WTC11 (cell line): ENCODE measurements around the gene CNN2. TPM values are rescaled to one million over a fixed set of nuclear protein-coding genes. Genes with fewer than 3 reads are reported as not detected.

ENCODE experiments used
- ATAC-seq: fragments of 200-7000 bp; cut with Tn5 transposase; 2 replicates; pipeline ENCODE4 v1.10.0; 2021; ENCODE audit warnings: mild to moderate bottlenecking, moderate library complexity
- CTCF ChIA-PET: fragments of 300-600 bp; sonication (Branson Sonifier 250); formaldehyde crosslinking; loops from one replicate; lab custom pipeline; 2021; ENCODE audit warnings: antibody characterized with exemption; lab: Charles Lee
- POLR2A ChIA-PET: fragments of 350-600 bp; sonication (Branson Sonifier 250); formaldehyde crosslinking; loops from one replicate; lab custom pipeline; 2021; ENCODE audit warnings: antibody characterized with exemption; lab: Charles Lee
- DNase-seq: peaks from one replicate; pipeline ENCODE4 v3.0.0; 2021; ENCODE audit warnings: low spot score
- H3K27ac Mint-ChIP-seq: 2 replicates; pipeline ENCODE4 v1.8.0; 2021; ENCODE audit warnings: mixed read lengths
- H3K27me3 Mint-ChIP-seq: 2 replicates; pipeline ENCODE4 v1.8.0; 2021; ENCODE audit warnings: low read depth, mild to moderate bottlenecking, moderate library complexity, mixed read lengths
- H3K36me3 Mint-ChIP-seq: 2 replicates; pipeline ENCODE4 v1.8.0; 2021; ENCODE audit warnings: mixed read lengths
- H3K4me1 Mint-ChIP-seq: 2 replicates; pipeline ENCODE4 v1.8.0; 2022; ENCODE audit warnings: mixed read lengths
- H3K4me3 Mint-ChIP-seq: 2 replicates; pipeline ENCODE4 v1.8.0; 2021; ENCODE audit warnings: mild to moderate bottlenecking, moderate library complexity, mixed read lengths
- H3K9me3 Mint-ChIP-seq: 2 replicates; pipeline ENCODE4 v1.8.0; 2021; ENCODE audit warnings: mixed read lengths
- ELF4 ChIP-seq: sonication (generic); formaldehyde crosslinking; IDR thresholded peaks from 2 replicates; pipeline ENCODE4 v1.8.1; 2022; ENCODE audit warnings: low read depth, mild to moderate bottlenecking, moderate library complexity, missing genetic modification reagents
- ESRRA ChIP-seq: sonication (generic); formaldehyde crosslinking; IDR thresholded peaks from 2 replicates; pipeline ENCODE4 v1.8.1; 2022; ENCODE audit warnings: mild to moderate bottlenecking, missing genetic modification reagents, borderline replicate concordance
- GRHL2 ChIP-seq: fragments of 250-450 bp; sonication (Bioruptor Pico); IDR thresholded peaks from 2 replicates; pipeline ENCODE4 v1.8.0; 2022; ENCODE audit warnings: mild to moderate bottlenecking, moderate library complexity; ENCODE audit not compliant: insufficient replicate concordance, severe bottlenecking
- NFATC4 ChIP-seq: fragments of 250-450 bp; sonication (Bioruptor Pico); IDR thresholded peaks from 2 replicates; pipeline ENCODE4 v1.9.0; 2021; ENCODE audit warnings: mild to moderate bottlenecking
- NFE2L1 ChIP-seq: sonication (generic); formaldehyde crosslinking; IDR thresholded peaks from 2 replicates; pipeline ENCODE4 v1.8.1; 2023; ENCODE audit warnings: missing genetic modification reagents
- SMAD4 ChIP-seq: sonication (generic); formaldehyde crosslinking; IDR thresholded peaks from 2 replicates; pipeline ENCODE4 v1.8.0; 2022; ENCODE audit warnings: mild to moderate bottlenecking, missing genetic modification reagents
- ZNF219 ChIP-seq: sonication (generic); formaldehyde crosslinking; IDR thresholded peaks from 2 replicates; pipeline ENCODE4 v1.8.0; 2023; ENCODE audit warnings: missing genetic modification reagents, mild to moderate bottlenecking, borderline replicate concordance
- ZNF232 ChIP-seq: sonication (generic); formaldehyde crosslinking; IDR thresholded peaks from 2 replicates; pipeline ENCODE4 v1.8.0; 2022; ENCODE audit warnings: mild to moderate bottlenecking, missing genetic modification reagents
- ZNF263 ChIP-seq: sonication (generic); formaldehyde crosslinking; IDR thresholded peaks from 2 replicates; pipeline ENCODE4 v1.8.1; 2022; ENCODE audit warnings: low read depth, mild to moderate bottlenecking, moderate library complexity, missing genetic modification reagents
- ZNF396 ChIP-seq: fragments of 250-450 bp; sonication (Bioruptor Pico); IDR thresholded peaks from 2 replicates; pipeline ENCODE4 v1.8.0; 2021; ENCODE audit warnings: mild to moderate bottlenecking, moderate library complexity, borderline replicate concordance
- total RNA-seq: library from RNA; stranded (reverse); gene quantifications from 3 replicates; pipeline ENCODE4 v1.2.3, GENCODE V29; 2021
- TF ChIP-seq, protein P1 (sequence below): sonication (generic); formaldehyde crosslinking; IDR thresholded peaks from 2 replicates; pipeline ENCODE4 v1.8.1; 2022; ENCODE audit warnings: missing genetic modification reagents, borderline replicate concordance
- TF ChIP-seq, protein P2 (sequence below): sonication (generic); formaldehyde crosslinking; IDR thresholded peaks from 2 replicates; pipeline ENCODE4 v1.8.0; 2023; ENCODE audit warnings: missing genetic modification reagents
- TF ChIP-seq, protein P3 (sequence below): fragments of 250-450 bp; sonication (Bioruptor Pico); IDR thresholded peaks from 2 replicates; pipeline ENCODE4 v1.9.0; 2021; ENCODE audit warnings: mild to moderate bottlenecking
- TF ChIP-seq, protein P4 (sequence below): sonication (generic); formaldehyde crosslinking; IDR thresholded peaks from 2 replicates; pipeline ENCODE4 v1.8.0; 2022; ENCODE audit warnings: missing genetic modification reagents
- TF ChIP-seq, protein P5 (sequence below): sonication (generic); formaldehyde crosslinking; IDR thresholded peaks from 2 replicates; pipeline ENCODE4 v1.8.0; 2022; ENCODE audit warnings: mild to moderate bottlenecking, missing genetic modification reagents
- TF ChIP-seq, protein P6 (sequence below): sonication (generic); formaldehyde crosslinking; IDR thresholded peaks from 2 replicates; pipeline ENCODE4 v1.8.1; 2023; ENCODE audit warnings: mild to moderate bottlenecking, moderate library complexity, missing genetic modification reagents
- TF ChIP-seq, protein P7 (sequence below): sonication (generic); formaldehyde crosslinking; IDR thresholded peaks from 2 replicates; pipeline ENCODE4 v1.8.0; 2022; ENCODE audit warnings: mild to moderate bottlenecking, missing genetic modification reagents
- TF ChIP-seq, protein P8 (sequence below): sonication (generic); formaldehyde crosslinking; IDR thresholded peaks from 2 replicates; pipeline ENCODE4 v1.8.1; 2023; ENCODE audit warnings: mild to moderate bottlenecking, missing genetic modification reagents

CNN2 gene
- total RNA-seq, 1 experiment from 2014 or later = 390 TPM

DNA sequence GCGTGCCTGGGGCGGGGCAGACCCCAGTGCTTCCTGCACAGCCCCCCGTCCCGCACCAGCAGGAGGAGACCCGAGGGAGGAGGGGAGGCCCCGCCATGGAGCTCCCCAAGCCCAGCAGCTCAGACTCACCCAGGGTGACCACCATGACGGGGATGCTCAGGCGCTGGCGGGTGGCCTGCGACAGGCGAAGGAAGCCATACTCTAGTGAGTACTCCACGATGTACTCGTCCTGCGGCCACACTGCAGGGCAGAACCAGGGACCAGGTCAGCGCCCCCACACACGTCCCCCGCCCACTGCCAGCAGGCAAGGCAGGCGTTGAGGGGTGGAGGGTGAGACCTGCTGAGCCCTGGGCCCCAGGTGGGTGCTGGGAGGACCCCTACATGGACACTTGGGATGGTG lies 14.1 kb upstream of the CNN2 start:
- no peaks in the 10 kb centered on the region; the same call in 1 of the 2 replicates for H3K27me3 Mint-ChIP-seq
- H3K36me3 Mint-ChIP-seq = no peaks in the 10 kb centered on the region; the same call in 1 of the 2 replicates
- no peaks in the 10 kb centered on the region for H3K9me3 Mint-ChIP-seq
- no peak overlapping the region for H3K4me3 Mint-ChIP-seq
- no peak overlapping the region for H3K27ac Mint-ChIP-seq
- POLR2A ChIA-PET = no interaction called here
- H3K4me1 Mint-ChIP-seq = peaks cover 15% of the 10 kb centered on the region
- ATAC-seq (no peak), DNase-seq (no peak)
- CTCF ChIA-PET = no interaction called here
- TF ChIP-seq SMAD4 = no peak
- no peak for TF ChIP-seq ESRRA (CRISPR knock-in tag)
- no peak for TF ChIP-seq ZNF263 (CRISPR knock-in tag)
- TF ChIP-seq, protein P1, sequence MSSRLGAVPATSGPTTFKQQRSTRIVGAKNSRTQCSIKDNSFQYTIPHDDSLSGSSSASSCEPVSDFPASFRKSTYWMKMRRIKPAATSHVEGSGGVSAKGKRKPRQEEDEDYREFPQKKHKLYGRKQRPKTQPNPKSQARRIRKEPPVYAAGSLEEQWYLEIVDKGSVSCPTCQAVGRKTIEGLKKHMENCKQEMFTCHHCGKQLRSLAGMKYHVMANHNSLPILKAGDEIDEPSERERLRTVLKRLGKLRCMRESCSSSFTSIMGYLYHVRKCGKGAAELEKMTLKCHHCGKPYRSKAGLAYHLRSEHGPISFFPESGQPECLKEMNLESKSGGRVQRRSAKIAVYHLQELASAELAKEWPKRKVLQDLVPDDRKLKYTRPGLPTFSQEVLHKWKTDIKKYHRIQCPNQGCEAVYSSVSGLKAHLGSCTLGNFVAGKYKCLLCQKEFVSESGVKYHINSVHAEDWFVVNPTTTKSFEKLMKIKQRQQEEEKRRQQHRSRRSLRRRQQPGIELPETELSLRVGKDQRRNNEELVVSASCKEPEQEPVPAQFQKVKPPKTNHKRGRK (CRISPR knock-in tag) = no peak
- TF ChIP-seq, protein P2, sequence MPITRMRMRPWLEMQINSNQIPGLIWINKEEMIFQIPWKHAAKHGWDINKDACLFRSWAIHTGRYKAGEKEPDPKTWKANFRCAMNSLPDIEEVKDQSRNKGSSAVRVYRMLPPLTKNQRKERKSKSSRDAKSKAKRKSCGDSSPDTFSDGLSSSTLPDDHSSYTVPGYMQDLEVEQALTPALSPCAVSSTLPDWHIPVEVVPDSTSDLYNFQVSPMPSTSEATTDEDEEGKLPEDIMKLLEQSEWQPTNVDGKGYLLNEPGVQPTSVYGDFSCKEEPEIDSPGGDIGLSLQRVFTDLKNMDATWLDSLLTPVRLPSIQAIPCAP (CRISPR knock-in tag) = no peak
- TF ChIP-seq GRHL2 (CRISPR knock-in tag) = no peak
- TF ChIP-seq ZNF219 = no peak
- TF ChIP-seq, protein P3, sequence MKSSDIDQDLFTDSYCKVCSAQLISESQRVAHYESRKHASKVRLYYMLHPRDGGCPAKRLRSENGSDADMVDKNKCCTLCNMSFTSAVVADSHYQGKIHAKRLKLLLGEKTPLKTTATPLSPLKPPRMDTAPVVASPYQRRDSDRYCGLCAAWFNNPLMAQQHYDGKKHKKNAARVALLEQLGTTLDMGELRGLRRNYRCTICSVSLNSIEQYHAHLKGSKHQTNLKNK = no peak
- no peak for TF ChIP-seq NFATC4 (CRISPR knock-in tag)
- TF ChIP-seq, protein P4, sequence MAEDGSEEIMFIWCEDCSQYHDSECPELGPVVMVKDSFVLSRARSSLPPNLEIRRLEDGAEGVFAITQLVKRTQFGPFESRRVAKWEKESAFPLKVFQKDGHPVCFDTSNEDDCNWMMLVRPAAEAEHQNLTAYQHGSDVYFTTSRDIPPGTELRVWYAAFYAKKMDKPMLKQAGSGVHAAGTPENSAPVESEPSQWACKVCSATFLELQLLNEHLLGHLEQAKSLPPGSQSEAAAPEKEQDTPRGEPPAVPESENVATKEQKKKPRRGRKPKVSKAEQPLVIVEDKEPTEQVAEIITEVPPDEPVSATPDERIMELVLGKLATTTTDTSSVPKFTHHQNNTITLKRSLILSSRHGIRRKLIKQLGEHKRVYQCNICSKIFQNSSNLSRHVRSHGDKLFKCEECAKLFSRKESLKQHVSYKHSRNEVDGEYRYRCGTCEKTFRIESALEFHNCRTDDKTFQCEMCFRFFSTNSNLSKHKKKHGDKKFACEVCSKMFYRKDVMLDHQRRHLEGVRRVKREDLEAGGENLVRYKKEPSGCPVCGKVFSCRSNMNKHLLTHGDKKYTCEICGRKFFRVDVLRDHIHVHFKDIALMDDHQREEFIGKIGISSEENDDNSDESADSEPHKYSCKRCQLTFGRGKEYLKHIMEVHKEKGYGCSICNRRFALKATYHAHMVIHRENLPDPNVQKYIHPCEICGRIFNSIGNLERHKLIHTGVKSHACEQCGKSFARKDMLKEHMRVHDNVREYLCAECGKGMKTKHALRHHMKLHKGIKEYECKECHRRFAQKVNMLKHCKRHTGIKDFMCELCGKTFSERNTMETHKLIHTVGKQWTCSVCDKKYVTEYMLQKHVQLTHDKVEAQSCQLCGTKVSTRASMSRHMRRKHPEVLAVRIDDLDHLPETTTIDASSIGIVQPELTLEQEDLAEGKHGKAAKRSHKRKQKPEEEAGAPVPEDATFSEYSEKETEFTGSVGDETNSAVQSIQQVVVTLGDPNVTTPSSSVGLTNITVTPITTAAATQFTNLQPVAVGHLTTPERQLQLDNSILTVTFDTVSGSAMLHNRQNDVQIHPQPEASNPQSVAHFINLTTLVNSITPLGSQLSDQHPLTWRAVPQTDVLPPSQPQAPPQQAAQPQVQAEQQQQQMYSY (CRISPR knock-in tag) = no peak
- TF ChIP-seq, all 79 proteins: peak for 0

DNA sequence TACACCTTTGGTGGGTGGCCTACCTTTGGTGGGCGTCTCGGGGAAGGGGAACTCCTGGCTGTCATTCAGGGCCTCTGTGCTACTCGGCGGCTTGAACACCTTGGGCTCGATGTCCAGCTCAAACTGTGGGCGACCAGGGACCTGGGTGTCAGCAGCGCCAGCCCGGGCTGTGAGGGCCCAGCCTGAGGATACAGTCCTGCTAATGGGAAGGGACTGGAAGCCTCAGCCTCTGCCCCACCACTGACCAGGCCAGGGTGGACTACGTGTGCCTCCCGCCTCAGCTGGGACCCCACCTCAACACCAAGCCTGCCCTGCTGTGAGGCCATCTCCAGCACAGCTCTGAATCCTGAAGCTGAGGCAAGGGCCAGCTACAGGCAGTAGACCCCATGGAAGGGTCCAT lies 13.2 kb upstream of the CNN2 start:
- Mint-ChIP-seq H3K27me3 (no peaks in the 10 kb centered on the region; the same call in 1 of the 2 replicates), H3K36me3 (no peaks in the 10 kb centered on the region; the same call in 1 of the 2 replicates), H3K27ac (no peak overlapping the region), H3K4me1 (peaks cover 21% of the 10 kb centered on the region), H3K4me3 (no peak overlapping the region), H3K9me3 (no peaks in the 10 kb centered on the region)
- no peak for DNase-seq
- CTCF ChIA-PET = no interaction called here
- POLR2A ChIA-PET = interaction anchor here (0.8 kb wide), 1 partner anchor 17 kb away, joined by 3 read pairs; no protein-coding TSS in a partner anchor
- TF ChIP-seq, protein P5, sequence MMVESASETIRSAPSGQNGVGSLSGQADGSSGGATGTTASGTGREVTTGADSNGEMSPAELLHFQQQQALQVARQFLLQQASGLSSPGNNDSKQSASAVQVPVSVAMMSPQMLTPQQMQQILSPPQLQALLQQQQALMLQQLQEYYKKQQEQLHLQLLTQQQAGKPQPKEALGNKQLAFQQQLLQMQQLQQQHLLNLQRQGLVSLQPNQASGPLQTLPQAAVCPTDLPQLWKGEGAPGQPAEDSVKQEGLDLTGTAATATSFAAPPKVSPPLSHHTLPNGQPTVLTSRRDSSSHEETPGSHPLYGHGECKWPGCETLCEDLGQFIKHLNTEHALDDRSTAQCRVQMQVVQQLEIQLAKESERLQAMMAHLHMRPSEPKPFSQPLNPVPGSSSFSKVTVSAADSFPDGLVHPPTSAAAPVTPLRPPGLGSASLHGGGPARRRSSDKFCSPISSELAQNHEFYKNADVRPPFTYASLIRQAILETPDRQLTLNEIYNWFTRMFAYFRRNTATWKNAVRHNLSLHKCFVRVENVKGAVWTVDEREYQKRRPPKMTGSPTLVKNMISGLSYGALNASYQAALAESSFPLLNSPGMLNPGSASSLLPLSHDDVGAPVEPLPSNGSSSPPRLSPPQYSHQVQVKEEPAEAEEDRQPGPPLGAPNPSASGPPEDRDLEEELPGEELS (CRISPR knock-in tag) = 0 out of 2 replicates have a peak, but pooled peaks have one; percentile 31
- no peak for TF ChIP-seq ZNF396
- TF ChIP-seq, protein P6, sequence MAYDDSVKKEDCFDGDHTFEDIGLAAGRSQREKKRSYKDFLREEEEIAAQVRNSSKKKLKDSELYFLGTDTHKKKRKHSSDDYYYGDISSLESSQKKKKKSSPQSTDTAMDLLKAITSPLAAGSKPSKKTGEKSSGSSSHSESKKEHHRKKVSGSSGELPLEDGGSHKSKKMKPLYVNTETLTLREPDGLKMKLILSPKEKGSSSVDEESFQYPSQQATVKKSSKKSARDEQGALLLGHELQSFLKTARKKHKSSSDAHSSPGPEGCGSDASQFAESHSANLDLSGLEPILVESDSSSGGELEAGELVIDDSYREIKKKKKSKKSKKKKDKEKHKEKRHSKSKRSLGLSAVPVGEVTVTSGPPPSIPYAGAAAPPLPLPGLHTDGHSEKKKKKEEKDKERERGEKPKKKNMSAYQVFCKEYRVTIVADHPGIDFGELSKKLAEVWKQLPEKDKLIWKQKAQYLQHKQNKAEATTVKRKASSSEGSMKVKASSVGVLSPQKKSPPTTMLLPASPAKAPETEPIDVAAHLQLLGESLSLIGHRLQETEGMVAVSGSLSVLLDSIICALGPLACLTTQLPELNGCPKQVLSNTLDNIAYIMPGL = no peak
- TF ChIP-seq, protein P7, sequence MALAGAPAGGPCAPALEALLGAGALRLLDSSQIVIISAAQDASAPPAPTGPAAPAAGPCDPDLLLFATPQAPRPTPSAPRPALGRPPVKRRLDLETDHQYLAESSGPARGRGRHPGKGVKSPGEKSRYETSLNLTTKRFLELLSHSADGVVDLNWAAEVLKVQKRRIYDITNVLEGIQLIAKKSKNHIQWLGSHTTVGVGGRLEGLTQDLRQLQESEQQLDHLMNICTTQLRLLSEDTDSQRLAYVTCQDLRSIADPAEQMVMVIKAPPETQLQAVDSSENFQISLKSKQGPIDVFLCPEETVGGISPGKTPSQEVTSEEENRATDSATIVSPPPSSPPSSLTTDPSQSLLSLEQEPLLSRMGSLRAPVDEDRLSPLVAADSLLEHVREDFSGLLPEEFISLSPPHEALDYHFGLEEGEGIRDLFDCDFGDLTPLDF (CRISPR knock-in tag) = no peak
- no peak for TF ChIP-seq ZNF232 (CRISPR knock-in tag)
- no peak for TF ChIP-seq ELF4 (CRISPR knock-in tag)
- TF ChIP-seq, protein P8, sequence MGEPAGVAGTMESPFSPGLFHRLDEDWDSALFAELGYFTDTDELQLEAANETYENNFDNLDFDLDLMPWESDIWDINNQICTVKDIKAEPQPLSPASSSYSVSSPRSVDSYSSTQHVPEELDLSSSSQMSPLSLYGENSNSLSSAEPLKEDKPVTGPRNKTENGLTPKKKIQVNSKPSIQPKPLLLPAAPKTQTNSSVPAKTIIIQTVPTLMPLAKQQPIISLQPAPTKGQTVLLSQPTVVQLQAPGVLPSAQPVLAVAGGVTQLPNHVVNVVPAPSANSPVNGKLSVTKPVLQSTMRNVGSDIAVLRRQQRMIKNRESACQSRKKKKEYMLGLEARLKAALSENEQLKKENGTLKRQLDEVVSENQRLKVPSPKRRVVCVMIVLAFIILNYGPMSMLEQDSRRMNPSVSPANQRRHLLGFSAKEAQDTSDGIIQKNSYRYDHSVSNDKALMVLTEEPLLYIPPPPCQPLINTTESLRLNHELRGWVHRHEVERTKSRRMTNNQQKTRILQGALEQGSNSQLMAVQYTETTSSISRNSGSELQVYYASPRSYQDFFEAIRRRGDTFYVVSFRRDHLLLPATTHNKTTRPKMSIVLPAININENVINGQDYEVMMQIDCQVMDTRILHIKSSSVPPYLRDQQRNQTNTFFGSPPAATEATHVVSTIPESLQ (CRISPR knock-in tag) = no peak
- no peak for TF ChIP-seq NFE2L1 (CRISPR knock-in tag)
- no peak for ATAC-seq
